Stimulated activated CD4-positive, alpha-beta T cell treated with anti-CD3 and anti-CD28 coated beads, TNF-alpha, amount 100 ng/mL, for 48 hours (primary cell): ENCODE data around the gene HAO2.
"Not testable (repeated sequence)": the region's sequence is repeated elsewhere in the genome, so short reads cannot be mapped to it uniquely, and the experiment has no call there.

Experiments
- DNase-seq, 3 donors: peaks; one replicate each; pipeline ENCODE4 v3.0.0-alpha.2; 2020; ENCODE audit warnings: low read depth in 3 of 3

Gene HAO2

DNA sequence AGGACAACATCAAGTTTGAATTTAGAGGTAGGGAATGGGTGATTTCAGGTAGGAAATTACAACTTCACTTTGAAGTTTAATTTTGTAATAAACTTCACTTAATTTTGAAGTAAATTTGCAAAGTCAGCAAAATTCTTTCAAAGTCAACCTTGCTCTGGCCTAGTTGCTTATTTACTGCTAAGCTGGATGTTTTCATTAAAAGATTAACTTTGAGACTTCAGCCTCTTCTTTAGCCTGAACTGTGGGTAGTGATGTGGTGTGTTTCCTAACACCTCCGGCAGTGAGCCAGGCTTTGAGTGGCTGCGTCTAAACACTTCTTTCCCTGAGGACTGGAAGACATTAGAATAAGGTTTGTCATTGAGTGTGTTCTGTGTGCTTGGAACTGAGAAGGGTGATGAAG, at the start of gene HAO2:
TSS of gene HAO2 (plus strand) at position 232 of the 400 bp plus-strand sequence. CDS start 12,301 bp downstream, outside the sequence.
- DNase-seq, result no peak

- DNase-seq, result no peak
Measured at GRCh38 chr1:119320100-119320499, 48.5 kb upstream of the HAO2 start.

DNA sequence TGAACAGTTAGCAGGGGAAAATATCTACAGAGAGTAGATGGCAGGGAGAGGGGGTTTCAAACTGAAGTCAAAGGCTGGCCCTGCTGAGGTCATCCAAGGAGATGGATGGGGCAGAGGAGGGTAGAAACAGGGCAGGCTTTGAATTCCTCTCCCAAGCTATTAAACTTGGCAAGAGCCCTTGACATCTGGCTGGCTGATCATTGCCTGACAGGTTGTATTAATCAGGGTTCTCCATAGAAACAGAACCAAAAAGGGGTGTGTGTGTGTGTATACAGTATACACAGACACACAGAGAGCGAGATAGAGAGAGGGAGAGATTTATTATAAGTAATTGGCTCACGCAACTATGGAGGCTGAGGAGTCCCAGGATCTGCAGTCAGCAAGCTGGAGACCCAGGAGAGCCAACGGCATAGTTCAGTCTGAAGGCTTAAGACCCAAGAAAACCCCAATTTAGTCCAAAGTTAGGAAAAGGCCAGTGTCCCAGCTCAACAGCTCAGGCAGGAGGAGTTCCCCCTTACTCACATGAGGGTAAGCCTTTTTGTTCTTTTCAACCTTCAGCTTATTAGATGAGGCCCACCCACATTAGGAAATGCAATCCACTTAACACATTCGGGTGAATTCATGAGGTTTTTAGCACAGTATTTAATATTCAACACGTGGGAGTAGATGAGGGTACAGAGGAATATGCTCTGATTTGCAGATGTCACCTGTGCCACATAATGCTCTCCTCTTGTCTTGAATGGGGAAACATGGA, 46.7 kb upstream of the HAO2 start:
- no peak for DNase-seq

DNA sequence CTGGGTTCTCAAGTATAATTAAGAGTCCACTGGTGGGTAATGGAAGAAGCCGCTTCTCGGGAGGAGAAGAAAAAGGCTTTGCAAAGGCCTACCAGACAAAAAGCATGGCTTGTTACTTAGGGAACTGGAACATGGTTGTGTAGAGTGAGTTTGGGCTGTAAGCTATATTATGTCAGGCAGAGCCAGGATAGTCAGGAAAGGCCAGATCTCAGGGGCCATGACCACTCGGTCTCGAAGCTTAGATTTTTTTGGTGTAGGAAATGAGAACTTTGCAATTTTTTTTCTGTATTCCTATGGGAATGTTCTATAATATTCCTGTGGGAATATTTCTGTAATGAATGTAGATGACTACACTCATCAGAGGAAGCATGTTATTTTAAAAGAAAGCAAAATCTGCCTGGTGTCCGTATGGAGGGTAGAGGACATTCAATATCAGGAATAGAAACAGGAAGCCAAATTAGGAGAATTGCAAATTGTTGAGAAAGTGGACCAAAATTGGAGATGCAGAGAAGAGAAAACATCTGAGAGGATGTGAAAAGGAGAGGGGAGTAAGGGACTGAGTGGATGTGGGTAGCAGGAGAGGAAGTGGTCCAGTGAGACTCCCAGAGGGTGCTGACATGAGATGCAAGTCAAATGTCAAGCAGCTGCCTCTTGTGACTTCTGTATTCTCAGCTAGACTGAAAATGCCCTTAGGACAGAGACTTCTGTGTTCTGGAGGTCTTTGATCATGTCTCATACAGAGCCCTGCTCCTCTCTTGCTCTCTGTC, 45.2 kb upstream of the HAO2 start:
- no peak for DNase-seq

GRCh38 chr1:119324198-119324597, 44.4 kb upstream of the HAO2 start:
- no peak for DNase-seq

DNA sequence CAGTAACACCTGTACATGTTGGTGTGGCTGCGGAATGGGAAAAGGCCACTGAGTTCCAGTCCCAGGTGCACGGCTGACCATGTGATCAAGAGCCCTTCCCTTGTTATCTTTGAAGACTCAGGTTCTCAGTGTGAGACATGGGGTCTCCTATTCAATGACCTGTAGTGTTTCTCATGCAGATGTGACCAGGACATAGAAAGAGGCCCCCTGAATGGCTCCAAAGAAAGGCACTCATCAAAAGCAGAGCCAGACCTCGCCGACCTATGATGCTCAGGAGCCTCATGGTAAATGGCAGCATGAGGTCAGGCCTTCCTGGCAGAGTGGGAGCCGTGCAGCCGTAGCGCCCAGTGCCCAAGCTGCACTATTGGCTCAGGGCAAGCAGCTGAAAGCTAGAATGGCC, 42.3 kb upstream of the HAO2 start:
- DNase-seq, result no peak

DNA sequence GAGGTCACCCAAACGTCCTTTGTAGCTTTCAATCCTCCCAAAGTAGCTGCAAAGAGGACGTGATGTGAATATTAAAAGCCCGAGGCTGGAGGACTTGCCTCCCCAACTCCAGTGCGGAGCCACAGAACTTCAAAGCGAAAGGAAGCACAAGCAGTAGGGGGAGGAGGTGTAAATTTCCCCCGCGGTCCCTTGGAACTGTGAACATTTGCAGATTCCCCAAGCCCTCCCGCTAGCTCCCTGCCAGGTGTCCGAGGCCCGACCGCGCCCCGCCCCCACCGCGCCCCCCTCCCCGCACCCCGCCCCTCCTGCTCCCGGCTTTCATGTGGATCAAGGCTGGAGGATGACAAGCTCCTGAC, 41.5 kb upstream of the HAO2 start:
- no peak for DNase-seq

- no peak for DNase-seq
Measured at GRCh38 chr1:119327450-119328155, 41.0 kb upstream of the HAO2 start.

DNA sequence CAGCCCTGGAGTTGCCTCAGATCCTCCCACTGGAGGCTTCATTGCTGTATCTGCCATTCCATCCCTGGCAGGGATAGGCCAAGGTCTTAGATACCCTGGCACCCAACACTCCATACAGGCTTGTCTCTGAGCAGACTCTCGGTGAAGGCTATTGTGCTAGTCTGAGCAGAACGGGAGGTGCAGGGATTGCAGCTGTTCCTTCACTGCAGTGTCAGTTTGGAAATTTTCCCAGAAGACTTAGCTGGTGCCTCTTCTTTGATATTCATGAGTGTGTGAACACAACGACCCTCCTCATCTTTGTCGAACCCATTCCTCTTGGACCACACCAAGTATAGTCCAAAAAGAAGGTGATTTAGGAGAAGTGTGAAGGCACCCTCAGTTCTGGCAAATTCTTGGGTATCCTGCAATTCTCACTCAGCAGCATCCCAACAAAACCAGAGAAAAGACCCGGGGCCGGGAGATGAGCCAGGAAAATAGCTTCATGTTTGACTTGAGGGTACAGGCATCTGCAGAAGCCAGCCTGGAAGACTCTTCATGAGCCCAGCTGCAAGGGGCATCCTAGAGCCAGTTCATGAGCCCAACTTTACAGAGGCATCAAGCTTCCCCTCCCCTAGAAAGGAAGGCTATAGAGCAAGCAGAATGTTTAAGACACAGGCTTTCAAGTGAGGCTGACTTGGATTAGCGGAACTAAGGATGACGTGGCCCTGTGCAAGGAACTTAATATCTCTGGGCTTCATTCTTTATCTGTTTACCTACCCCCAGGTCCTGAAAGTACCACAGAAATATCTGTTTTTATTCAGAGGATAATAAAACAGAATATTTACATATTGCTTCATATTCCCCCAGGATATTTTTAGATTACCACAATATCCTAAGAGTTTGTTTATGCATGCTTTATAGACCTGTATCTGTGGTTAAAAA, 38.8 kb upstream of the HAO2 start:
- no peak for DNase-seq

GRCh38 chr1:119330466-119331189, 38.0 kb upstream of the HAO2 start:
- no peak for DNase-seq

DNA sequence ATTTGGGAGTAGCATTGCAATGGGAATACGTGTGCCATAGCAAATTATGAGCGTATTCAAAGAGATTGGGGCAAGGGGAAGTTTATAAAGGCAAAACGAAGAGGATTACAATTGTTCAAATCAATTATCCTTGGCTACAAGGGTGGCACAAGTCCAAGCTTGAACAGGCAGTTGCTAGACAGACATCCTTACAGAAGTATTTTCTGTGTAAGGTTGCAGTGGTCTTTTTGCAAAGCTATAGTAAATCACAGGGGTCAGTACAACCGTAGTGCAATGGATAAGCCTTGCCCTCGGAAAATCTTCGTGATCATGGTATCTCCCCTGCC, 37.4 kb upstream of the HAO2 start:
- DNase-seq, result no peak

DNA sequence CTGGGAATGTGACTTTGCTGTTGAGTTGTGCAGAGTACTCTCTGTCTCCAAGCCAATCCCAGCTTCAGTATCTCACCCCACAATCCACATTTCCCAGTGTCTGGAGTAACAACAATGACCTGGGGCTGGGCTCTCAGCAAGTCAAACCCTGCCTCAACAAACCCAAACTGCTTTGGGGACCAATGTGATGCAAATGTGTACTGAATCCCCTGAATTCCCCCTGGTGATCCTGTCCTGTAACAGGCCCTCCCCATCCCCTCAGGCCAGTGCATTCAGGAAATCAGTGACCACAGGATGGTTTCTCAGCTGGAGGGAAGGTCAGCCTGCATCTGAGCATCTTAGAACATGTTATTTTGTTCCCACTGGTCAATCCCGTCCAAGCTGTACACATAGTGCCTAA, 36.7 kb upstream of the HAO2 start:
- DNase-seq, result no peak

DNA sequence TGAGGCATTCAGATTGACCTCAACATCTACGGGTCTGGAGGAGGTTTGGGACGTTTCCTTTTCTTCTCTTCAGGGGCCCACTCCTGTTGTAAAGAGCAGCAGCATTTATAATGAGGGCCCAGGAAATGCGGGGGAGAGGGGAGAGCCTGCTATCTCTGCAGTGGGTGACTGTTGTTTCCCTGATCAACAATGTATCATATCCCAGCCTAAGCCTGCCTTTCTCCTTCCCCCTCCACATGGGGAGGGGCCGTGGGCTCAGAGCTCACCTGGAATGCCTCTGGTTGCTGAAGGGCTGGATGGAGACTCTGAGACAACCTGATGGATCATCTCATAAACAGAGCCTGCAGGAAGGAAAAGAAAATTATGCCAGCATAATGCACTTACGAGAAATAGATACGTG, 36.0 kb upstream of the HAO2 start:
- no peak for DNase-seq

- DNase-seq, result no peak
Measured at GRCh38 chr1:119333163-119333896, 35.3 kb upstream of the HAO2 start.

- not testable (repeated sequence) for DNase-seq
Measured at GRCh38 chr1:119333897-119334250, 34.7 kb upstream of the HAO2 start.

- no peak for DNase-seq
Measured at GRCh38 chr1:119336848-119337247, 31.7 kb upstream of the HAO2 start.

DNA sequence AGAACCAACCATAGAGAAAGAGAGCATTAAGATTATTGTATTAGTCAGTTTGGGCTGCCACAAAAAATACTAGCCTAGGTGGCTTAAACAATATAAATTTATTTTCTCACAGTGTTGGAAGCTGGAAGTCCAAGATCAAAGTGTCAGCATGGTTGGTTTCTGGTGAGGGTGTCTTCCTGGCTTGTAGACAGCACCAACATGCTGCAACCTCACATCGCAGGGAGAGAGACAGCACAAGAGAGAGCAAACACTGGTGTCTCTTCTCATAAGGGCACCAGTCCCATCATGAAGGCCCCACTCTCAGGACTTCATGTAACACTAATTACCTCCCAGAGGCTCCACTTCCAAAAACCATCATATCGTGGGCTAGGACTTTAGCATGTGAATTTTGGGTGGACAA, 30.6 kb upstream of the HAO2 start:
- DNase-seq, result no peak

- no peak for DNase-seq
Measured at GRCh38 chr1:119338757-119339156, 29.8 kb upstream of the HAO2 start.

GRCh38 chr1:119340861-119341261, 27.7 kb upstream of the HAO2 start:
- DNase-seq, result no peak

- DNase-seq, result no peak
Measured at GRCh38 chr1:119341372-119341947, 27.1 kb upstream of the HAO2 start.
